IPS-20b (cell line): Measurements from ENCODE around the gene ABCC9.

ENCODE experiments used
- H3K27ac ChIP-seq: one replicate; pipeline ENCODE4 v1.5.1; 2013; ENCODE audit warnings: low read length
- H3K27me3 ChIP-seq: 2 replicates; pipeline ENCODE4 v1.6.1; 2013; ENCODE audit warnings: mild to moderate bottlenecking, low read length, inconsistent platforms; ENCODE audit not compliant: insufficient read depth
- H3K36me3 ChIP-seq: 2 replicates; pipeline ENCODE4 v1.6.1; 2013; ENCODE audit warnings: low read depth, mild to moderate bottlenecking, inconsistent platforms, low read length, moderate library complexity; ENCODE audit not compliant: insufficient read depth
- H3K4me1 ChIP-seq: 2 replicates; pipeline ENCODE4 v1.6.1; 2013; ENCODE audit warnings: mild to moderate bottlenecking, control low read depth, inconsistent platforms, low read length, moderate library complexity; ENCODE audit not compliant: insufficient read depth
- H3K4me3 ChIP-seq: 2 replicates; pipeline ENCODE4 v1.5.1; 2013; ENCODE audit warnings: mild to moderate bottlenecking, low read length, inconsistent platforms
- H3K9ac ChIP-seq: 2 replicates; pipeline ENCODE4 v1.6.1; 2013; ENCODE audit warnings: low read depth, mild to moderate bottlenecking, inconsistent platforms, low read length, moderate library complexity
- H3K9me3 ChIP-seq: 2 replicates; pipeline ENCODE4 v1.6.1; 2013; ENCODE audit warnings: mild to moderate bottlenecking, low read depth, low read length, inconsistent platforms; ENCODE audit not compliant: insufficient read depth

ABCC9 gene

DNA sequence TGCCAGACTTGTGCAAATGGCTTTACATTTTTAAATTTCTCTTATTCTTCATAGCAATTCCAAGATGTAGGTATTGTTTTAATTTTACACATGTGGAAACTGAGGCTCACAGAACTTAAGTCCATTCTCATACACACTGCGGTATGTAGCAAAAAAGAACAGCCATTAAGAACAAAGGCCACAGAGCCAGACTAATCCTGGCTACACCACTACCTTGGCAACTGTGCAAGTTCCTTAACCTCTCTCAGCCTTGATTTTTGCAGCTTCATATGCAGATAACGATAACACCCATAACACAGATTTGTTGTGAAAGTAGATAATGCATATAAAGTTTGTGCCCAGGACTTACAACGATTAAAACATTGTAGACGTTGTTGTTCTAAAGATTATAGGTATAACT, 81.1 kb downstream of the ABCC9 start:
- H3K4me3 ChIP-seq: no peak overlapping the region
- H3K27ac ChIP-seq: no peak overlapping the region
- no peak overlapping the region for H3K9ac ChIP-seq
- H3K36me3 ChIP-seq: no peaks in the 10 kb centered on the region
- H3K4me1 ChIP-seq: no peaks in the 10 kb centered on the region
- no peaks in the 10 kb centered on the region for H3K27me3 ChIP-seq
- H3K9me3 ChIP-seq: no peaks in the 10 kb centered on the region

DNA sequence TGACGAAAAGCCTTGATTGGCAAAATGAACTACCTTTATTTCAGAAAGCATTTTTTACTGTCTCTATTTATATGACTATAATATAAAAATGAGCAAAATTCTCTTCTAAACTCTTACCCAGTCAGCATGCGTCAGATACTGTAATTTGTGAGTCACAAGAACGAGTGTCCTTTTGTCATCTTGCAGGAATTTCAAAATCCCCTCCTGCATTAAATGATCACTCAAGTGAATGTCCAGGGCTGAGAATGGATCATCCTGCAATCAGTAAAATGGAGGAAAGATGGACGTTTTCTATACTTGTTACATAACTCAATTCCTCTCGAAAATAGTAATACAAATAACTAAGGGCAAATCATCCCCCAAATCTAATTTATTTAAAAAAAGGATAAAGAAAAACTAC, 89.0 kb downstream of the ABCC9 start:
- Histone ChIP-seq H3K4me1 (no peaks in the 10 kb centered on the region), H3K27ac (no peak overlapping the region), H3K9me3 (no peaks in the 10 kb centered on the region), H3K9ac (no peak overlapping the region), H3K4me3 (no peak overlapping the region), H3K27me3 (no peaks in the 10 kb centered on the region), H3K36me3 (no peaks in the 10 kb centered on the region)

DNA sequence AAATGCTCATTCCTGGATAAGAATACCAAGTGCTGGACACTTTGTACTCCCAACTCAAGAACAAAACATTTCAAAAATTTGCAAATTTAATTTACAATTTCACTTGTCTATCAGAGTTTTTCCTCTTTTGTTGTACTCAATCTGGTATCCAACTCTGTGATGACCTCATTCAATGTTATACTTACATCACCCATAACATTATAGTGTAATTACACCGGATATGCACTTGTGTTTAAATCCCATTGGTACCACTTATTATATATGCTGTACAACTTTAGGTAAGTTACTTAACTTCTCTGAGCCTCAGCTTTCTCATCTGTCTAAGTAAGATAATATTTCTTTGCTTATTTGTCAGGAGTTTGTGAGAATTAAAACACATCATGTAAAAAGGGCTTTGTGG, 90.1 kb downstream of the ABCC9 start:
- no peaks in the 10 kb centered on the region for H3K36me3 ChIP-seq
- H3K9ac ChIP-seq: no peak overlapping the region
- no peak overlapping the region for H3K4me3 ChIP-seq
- no peaks in the 10 kb centered on the region for H3K4me1 ChIP-seq
- no peak overlapping the region for H3K27ac ChIP-seq
- H3K27me3 ChIP-seq: no peaks in the 10 kb centered on the region
- no peaks in the 10 kb centered on the region for H3K9me3 ChIP-seq

DNA sequence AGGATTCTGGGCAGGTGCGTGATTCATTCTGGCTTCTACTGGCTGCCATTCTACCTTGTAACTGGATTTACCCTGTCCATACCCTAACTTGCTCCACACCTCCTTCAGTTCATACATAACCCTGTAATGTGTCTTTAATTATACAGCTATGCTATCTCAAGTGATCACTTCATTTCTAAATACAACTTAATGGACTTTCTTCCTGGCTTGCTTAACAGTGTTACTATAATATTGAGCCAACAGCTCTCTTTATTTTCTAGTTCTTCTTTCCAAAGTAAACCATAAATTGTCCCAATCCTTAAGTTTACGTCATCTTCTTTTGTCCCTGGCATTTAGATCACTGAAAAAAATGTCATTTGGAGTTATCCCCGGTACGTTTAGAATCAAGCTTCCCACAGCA, 90.8 kb downstream of the ABCC9 start:
- no peak overlapping the region for H3K27ac ChIP-seq
- H3K9ac ChIP-seq: no peak overlapping the region
- H3K36me3 ChIP-seq: no peaks in the 10 kb centered on the region
- H3K27me3 ChIP-seq: no peaks in the 10 kb centered on the region
- no peaks in the 10 kb centered on the region for H3K4me1 ChIP-seq
- H3K4me3 ChIP-seq: no peak overlapping the region
- no peaks in the 10 kb centered on the region for H3K9me3 ChIP-seq

DNA sequence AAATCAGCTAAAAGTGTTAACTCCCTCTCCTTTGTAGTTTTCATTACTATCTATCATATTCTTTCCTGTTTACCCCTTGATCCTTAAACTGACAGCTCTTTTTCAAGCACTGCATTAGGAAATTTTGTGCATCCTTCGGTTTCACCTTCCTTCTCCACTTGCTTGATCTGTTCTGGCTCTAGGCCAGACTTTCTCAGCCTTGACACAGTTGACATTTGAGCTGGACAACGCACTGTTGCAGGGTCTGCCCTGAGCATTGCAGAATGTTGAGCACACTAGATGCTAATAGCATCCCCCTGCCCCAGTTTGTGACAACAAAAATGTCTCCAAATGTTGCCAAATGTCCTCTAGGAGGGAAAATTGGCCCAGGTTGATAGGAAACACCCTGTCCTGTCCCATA, 91.3 kb downstream of the ABCC9 start:
- no peak overlapping the region for H3K9ac ChIP-seq
- H3K4me3 ChIP-seq: no peak overlapping the region
- no peaks in the 10 kb centered on the region for H3K9me3 ChIP-seq
- no peak overlapping the region for H3K27ac ChIP-seq
- no peaks in the 10 kb centered on the region for H3K27me3 ChIP-seq
- H3K4me1 ChIP-seq: no peaks in the 10 kb centered on the region
- no peaks in the 10 kb centered on the region for H3K36me3 ChIP-seq

DNA sequence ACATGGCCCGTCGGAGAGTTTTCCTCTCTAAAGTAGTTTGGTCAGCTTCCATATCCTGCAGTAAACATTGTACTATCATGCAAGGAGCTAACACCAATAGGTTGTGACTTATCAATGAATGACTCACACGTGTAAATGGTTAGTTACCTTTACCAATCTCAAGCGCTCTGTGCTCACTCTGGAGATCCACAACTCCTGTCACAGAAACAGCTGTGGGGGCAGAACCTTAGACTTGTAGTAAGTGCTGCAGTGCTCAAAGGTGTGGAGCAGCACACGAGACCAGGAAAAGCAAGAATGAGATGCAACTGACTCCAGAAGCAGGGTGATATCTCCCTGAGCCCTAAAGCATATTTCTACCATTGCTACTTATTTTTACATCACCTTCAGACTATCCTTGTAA, 93.0 kb downstream of the ABCC9 start:
- Histone ChIP-seq H3K27me3 (no peaks in the 10 kb centered on the region), H3K36me3 (no peaks in the 10 kb centered on the region), H3K9ac (no peak overlapping the region), H3K27ac (no peak overlapping the region), H3K4me3 (no peak overlapping the region), H3K4me1 (no peaks in the 10 kb centered on the region), H3K9me3 (no peaks in the 10 kb centered on the region)

DNA sequence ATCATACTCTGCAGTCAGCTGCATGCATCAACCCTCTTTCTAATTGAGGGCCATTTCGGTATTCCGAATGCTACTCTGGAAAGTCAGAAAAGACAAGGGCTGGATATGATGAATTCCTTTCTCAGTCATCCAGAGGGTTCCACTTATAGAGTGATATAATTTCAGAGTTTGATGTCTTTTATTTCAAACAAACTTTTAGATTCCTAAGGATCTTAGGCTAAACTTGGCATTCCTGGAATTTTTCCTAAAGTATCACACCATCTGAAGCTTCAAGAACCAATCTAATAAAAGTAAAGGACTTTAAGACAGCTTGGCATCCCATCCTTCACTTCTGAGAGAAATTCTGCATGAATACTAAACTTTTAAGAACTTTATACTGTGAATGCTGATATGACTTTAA, 97.4 kb downstream of the ABCC9 start:
- Histone ChIP-seq H3K9ac (no peak overlapping the region), H3K4me1 (no peaks in the 10 kb centered on the region), H3K36me3 (no peaks in the 10 kb centered on the region), H3K4me3 (no peak overlapping the region), H3K27ac (no peak overlapping the region), H3K27me3 (no peaks in the 10 kb centered on the region), H3K9me3 (no peaks in the 10 kb centered on the region)

DNA sequence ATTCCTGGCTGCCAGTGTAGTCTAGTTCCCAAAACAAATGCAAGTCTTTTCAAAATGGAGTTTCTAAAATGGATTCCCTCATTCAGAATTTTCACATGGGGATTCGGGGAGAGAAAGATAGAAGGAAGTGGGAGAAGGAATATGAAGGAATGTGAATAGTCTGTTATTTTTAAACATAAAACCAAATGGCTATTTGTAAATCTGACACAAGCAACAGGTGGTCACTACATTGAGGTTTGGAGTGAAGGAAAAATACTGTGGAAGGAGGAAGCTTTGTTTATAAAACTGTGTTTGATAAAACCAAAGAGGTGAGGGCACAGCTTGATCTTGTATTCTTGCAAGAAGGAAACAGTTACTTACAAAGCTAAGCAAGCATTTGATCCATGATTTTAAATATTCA, 101.5 kb downstream of the ABCC9 start:
- Histone ChIP-seq H3K36me3 (no peaks in the 10 kb centered on the region), H3K4me3 (no peak overlapping the region), H3K9me3 (no peaks in the 10 kb centered on the region), H3K4me1 (no peaks in the 10 kb centered on the region), H3K9ac (no peak overlapping the region), H3K27ac (no peak overlapping the region), H3K27me3 (no peaks in the 10 kb centered on the region; the same call in 1 of the 2 replicates)

DNA sequence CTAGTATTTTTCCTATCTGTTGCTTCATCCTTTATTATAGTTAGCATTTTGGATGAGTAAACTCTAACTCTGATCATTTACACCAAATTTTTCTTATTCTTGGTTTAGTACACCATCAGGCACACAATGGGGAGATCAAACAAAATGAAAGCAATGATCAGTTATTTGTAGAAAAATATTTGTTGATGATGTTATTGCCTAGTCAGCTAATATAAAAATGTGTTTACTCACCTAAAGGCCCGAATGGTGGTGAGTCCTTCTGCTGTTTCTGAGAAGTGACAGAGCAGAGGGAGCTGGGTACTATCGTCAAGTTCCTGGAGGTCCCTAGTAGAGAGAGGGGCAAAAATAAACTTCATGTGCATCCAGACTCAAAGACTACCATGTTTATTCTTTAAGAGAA, 103.4 kb downstream of the ABCC9 start:
- H3K27me3 ChIP-seq: no peaks in the 10 kb centered on the region; the same call in 1 of the 2 replicates
- H3K36me3 ChIP-seq: no peaks in the 10 kb centered on the region
- H3K27ac ChIP-seq: no peak overlapping the region
- no peak overlapping the region for H3K4me3 ChIP-seq
- H3K4me1 ChIP-seq: no peaks in the 10 kb centered on the region
- no peaks in the 10 kb centered on the region for H3K9me3 ChIP-seq
- no peak overlapping the region for H3K9ac ChIP-seq

DNA sequence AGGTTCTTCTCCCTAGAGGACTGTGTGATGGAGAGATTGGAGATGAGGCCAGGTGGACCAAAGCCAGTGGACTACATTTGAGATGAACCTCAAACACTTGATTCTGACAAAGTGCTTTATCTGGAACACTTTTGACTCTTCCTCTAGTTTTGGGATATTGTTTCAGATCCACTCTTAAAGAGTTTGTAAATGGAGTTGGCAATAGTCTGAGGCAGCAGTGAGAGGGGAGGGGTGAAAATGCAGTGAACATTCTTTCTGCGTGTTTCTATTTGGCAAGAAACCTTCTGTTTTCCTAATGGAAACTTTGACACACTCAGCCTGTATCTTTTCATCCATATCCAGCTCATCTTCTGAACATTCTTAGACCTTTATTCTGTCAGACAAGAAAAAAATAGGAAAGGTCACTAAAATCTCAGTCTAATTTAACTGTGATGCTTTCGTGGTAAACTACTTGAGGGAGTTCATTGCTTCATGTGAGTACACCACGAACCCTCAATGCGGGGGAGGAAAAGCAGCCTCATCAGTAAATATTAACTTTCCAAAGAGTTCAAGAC, 109.4 kb downstream of the ABCC9 start:
- Histone ChIP-seq H3K4me1 (no peaks in the 10 kb centered on the region), H3K27ac (no peak overlapping the region), H3K9ac (no peak overlapping the region), H3K4me3 (no peak overlapping the region), H3K27me3 (no peaks in the 10 kb centered on the region; the same call in 1 of the 2 replicates), H3K9me3 (no peaks in the 10 kb centered on the region), H3K36me3 (no peaks in the 10 kb centered on the region)

DNA sequence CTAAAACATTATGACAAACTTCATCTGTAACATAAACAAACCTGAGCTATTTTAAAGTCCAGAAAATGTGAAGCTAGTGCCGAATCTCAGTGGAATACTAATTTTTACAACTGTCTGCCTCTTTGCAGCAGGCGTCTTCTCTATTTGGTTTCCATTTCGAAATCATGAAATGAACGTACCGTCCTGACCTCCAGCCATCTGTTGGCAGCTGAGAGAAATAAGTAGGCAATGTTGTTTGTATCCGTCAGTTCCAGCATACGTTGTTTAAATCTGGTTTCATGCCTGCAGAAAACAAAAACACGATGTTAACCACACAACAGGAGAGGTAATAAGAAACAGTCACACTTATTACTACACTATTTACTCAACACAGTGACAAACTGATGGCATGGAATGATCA, 112.4 kb downstream of the ABCC9 start:
- H3K36me3 ChIP-seq: no peaks in the 10 kb centered on the region
- no peak overlapping the region for H3K4me3 ChIP-seq
- no peaks in the 10 kb centered on the region for H3K27me3 ChIP-seq
- H3K4me1 ChIP-seq: no peaks in the 10 kb centered on the region
- no peak overlapping the region for H3K9ac ChIP-seq
- H3K9me3 ChIP-seq: no peaks in the 10 kb centered on the region
- no peak overlapping the region for H3K27ac ChIP-seq

DNA sequence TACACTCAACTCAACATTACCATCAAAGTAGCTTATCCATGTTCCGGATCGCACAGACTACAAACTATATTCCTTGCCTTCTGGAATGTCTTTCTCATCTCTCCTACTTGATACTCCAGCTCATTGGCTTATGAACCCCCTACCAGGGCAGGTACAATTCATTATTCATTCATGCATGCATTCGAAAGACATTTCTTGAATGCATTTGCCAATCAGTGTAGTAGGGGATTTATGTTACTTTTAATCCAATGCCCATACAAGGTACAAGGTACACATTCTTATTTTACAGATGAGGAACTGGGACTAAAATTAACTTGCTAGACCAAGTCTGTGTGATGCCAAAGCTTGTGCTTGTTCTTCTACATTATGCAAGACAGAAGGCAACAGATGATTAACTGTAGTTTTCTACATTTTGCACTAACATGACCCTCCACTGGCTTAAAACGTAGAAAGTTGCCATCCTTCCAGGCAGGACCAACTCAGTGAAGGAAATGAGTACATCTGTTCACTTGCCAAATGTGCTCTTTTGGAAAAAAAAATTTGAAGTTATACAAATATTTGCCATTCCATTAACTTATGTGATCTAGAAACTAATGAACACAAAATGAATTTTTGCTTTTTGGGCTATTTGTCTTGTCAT, 113.0 kb downstream of the ABCC9 start:
- Histone ChIP-seq H3K27me3 (no peaks in the 10 kb centered on the region), H3K9me3 (no peaks in the 10 kb centered on the region), H3K27ac (no peak overlapping the region), H3K4me1 (no peaks in the 10 kb centered on the region), H3K4me3 (no peak overlapping the region), H3K9ac (no peak overlapping the region), H3K36me3 (no peaks in the 10 kb centered on the region)
